Left ventricle myocardium inferior (tissue), 1 donor: ENCODE results near the gene TRIM17. TPM values are rescaled to one million over a fixed set of nuclear protein-coding genes. Genes with fewer than 3 reads are reported as not detected.

Source experiments
- DNase-seq: peaks from one replicate; pipeline ENCODE4 v3.0.0-alpha.2; 2020
- H3K27ac ChIP-seq: fragments of 200-600 bp; replicated peaks from 2 replicates; pipeline ENCODE4 v1.8.0; 2021
- H3K27me3 ChIP-seq: fragments of 200-600 bp; 2 replicates; pipeline ENCODE4 v1.8.0; 2021; ENCODE audit warnings: low read depth
- H3K36me3 ChIP-seq: fragments of 200-600 bp; 2 replicates; pipeline ENCODE4 v1.8.0; 2021
- H3K4me1 ChIP-seq: fragments of 200-600 bp; 2 replicates; pipeline ENCODE4 v1.8.0; 2021
- H3K4me3 ChIP-seq: fragments of 200-600 bp; 2 replicates; pipeline ENCODE4 v1.8.0; 2021; ENCODE audit warnings: mild to moderate bottlenecking, moderate library complexity
- H3K9me3 ChIP-seq: fragments of 200-600 bp; replicated peaks from 2 replicates; pipeline ENCODE4 v1.8.0; 2021
- CTCF ChIP-seq: fragments of 200-600 bp; IDR thresholded peaks from 2 replicates; pipeline ENCODE4 v1.8.0; 2021; ENCODE audit warnings: antibody characterized with exemption, mild to moderate bottlenecking, borderline replicate concordance
- intact Hi-C: fragments of 100-400 bp; cut with micrococcal nuclease; formaldehyde crosslinking; loops from one replicate; pipeline ENCODE4 v1.11.0; 2022
- total RNA-seq: library from RNA; stranded (reverse); fragmentation: NEBNext Ultra II Directional; extraction: Animal tissue kit (Norgen Biotek cat#: 25700); gene quantifications from one replicate; pipeline ENCODE4 v1.2.1, GENCODE V29; 2021
- donor health status: DM: no; HTN: yes; CAD: no; lungs with severe emphysema.

TRIM17 gene
- total RNA-seq, 1 donor from 2014 or later, result 0.36 TPM

GRCh38 chr1:228453614-228454013 is 37.0 kb upstream of the TRIM17 start:
- no peak overlapping the region for H3K4me3 ChIP-seq
- H3K36me3 ChIP-seq, result no peaks in the 10 kb centered on the region
- DNase-seq, result no peak
- intact Hi-C loops, result no loop called here
- TF ChIP-seq CTCF, result no peak
- no peak overlapping the region for H3K27ac ChIP-seq
- H3K4me1 ChIP-seq, result peaks cover 45% of the 10 kb centered on the region
- H3K9me3 ChIP-seq, result no peaks in the 10 kb centered on the region
- H3K27me3 ChIP-seq, result peaks cover 7% of the 10 kb centered on the region

GRCh38 chr1:228453022-228453560 is 36.4 kb upstream of the TRIM17 start:
- no peak overlapping the region for H3K4me3 ChIP-seq
- no peak for TF ChIP-seq CTCF
- H3K4me1 ChIP-seq, result peaks cover 40% of the 10 kb centered on the region
- no peaks in the 10 kb centered on the region for H3K9me3 ChIP-seq
- peaks cover 7% of the 10 kb centered on the region for H3K27me3 ChIP-seq
- intact Hi-C loops, result no loop called here
- DNase-seq, result no peak
- H3K36me3 ChIP-seq, result no peaks in the 10 kb centered on the region
- H3K27ac ChIP-seq, result no peak overlapping the region

GRCh38 chr1:228452194-228453021 is 35.7 kb upstream of the TRIM17 start:
- no peak for DNase-seq
- Histone ChIP-seq H3K4me1 (peaks cover 33% of the 10 kb centered on the region), H3K36me3 (no peaks in the 10 kb centered on the region), H3K27me3 (peaks cover 9% of the 10 kb centered on the region), H3K9me3 (no peaks in the 10 kb centered on the region), H3K4me3 (no peak overlapping the region), H3K27ac (no peak overlapping the region)
- no peak for TF ChIP-seq CTCF
- intact Hi-C loops, result no loop called here

- Histone ChIP-seq H3K36me3 (no peaks in the 10 kb centered on the region), H3K27me3 (peaks cover 26% of the 10 kb centered on the region), H3K4me3 (no peak overlapping the region), H3K9me3 (no peaks in the 10 kb centered on the region), H3K27ac (no peak overlapping the region), H3K4me1 (peaks cover 23% of the 10 kb centered on the region)
- TF ChIP-seq CTCF, result no peak
- DNase-seq, result no peak
- intact Hi-C loops, result no loop called here
These were observed 33.5 kb upstream of the TRIM17 start for GRCh38 chr1:228450200-228450599.

GRCh38 chr1:228448372-228448771 is 31.7 kb upstream of the TRIM17 start:
- no peaks in the 10 kb centered on the region for H3K9me3 ChIP-seq
- H3K36me3 ChIP-seq, result no peaks in the 10 kb centered on the region
- H3K4me1 ChIP-seq, result peaks cover 14% of the 10 kb centered on the region
- no peak for TF ChIP-seq CTCF
- no peak overlapping the region for H3K27ac ChIP-seq
- no peak for DNase-seq
- intact Hi-C loops, result no loop called here
- no peak overlapping the region for H3K4me3 ChIP-seq
- H3K27me3 ChIP-seq, result peaks cover 45% of the 10 kb centered on the region
